H1 (cell line): Measurements from ENCODE around the gene UQCC5. TPM values are rescaled to one million over a fixed set of nuclear protein-coding genes. Genes with fewer than 3 reads are reported as not detected.

Experiments
- CTCF ChIA-PET: fragments of 300-600 bp; sonication (Branson Sonifier 250); formaldehyde crosslinking; loops from one replicate; lab custom pipeline; 2021; ENCODE audit not compliant: partially characterized antibody; lab: Charles Lee
- POLR2A ChIA-PET: fragments of 300-600 bp; sonication (Branson Sonifier 250); formaldehyde crosslinking; loops from one replicate; lab custom pipeline; 2021; ENCODE audit warnings: inconsistent platforms; ENCODE audit not compliant: partially characterized antibody; lab: Charles Lee
- DNase-seq, 2 experiments: peaks; one replicate each; pipeline versions ENCODE4 v3.0.0 to v3.0.0-alpha.2; 2010 to 2022; ENCODE audit warnings: low spot score in 2 of 2, low read depth in 1 of 2, mixed read lengths in 1 of 2
- FAIRE-seq: peaks from 2 replicates; lab custom pipeline; 2011; peaks lifted over from hg19 to GRCh38; lab: Jason Lieb, UNC
- H2AFZ ChIP-seq: 2 replicates; pipeline ENCODE4 v1.8.1; 2012; ENCODE audit warnings: low read length, inconsistent platforms
- H2AK5ac ChIP-seq: 2 replicates; pipeline ENCODE4 v1.6.1; 2013; ENCODE audit warnings: low read depth, low read length
- H2BK120ac ChIP-seq: replicated peaks from 2 replicates; pipeline ENCODE3; 2013; ENCODE audit warnings: low read depth, low read length, inconsistent platforms
- H2BK12ac ChIP-seq: 2 replicates; pipeline ENCODE4 v1.6.1; 2013; ENCODE audit warnings: low read depth, low read length
- H2BK15ac ChIP-seq: 2 replicates; pipeline ENCODE4 v1.6.1; 2013; ENCODE audit warnings: low read length
- H2BK20ac ChIP-seq: 2 replicates; pipeline ENCODE4 v1.6.1; 2013; ENCODE audit warnings: low read length
- H2BK5ac ChIP-seq: 2 replicates; pipeline ENCODE4 v1.6.1; 2013; ENCODE audit warnings: low read depth, low read length
- H3K14ac ChIP-seq: 2 replicates; pipeline ENCODE4 v1.6.1; 2013; ENCODE audit warnings: inconsistent platforms; ENCODE audit not compliant: insufficient read length
- H3K18ac ChIP-seq: 2 replicates; pipeline ENCODE4 v1.6.1; 2013; ENCODE audit warnings: low read length; ENCODE audit errors: extremely low read depth
- H3K23ac ChIP-seq: 2 replicates; pipeline ENCODE4 v1.6.1; 2013; ENCODE audit warnings: inconsistent platforms; ENCODE audit not compliant: insufficient read length
- H3K23me2 ChIP-seq: 2 replicates; pipeline ENCODE4 v1.6.1; 2013; ENCODE audit warnings: low read depth, low read length
- H3K27ac ChIP-seq: 2 replicates; pipeline ENCODE4 v1.6.1; 2011; ENCODE audit warnings: low read depth, low read length, inconsistent platforms
- H3K27me3 ChIP-seq, 4 experiments: replicated peaks in 1 of 4; 1 replicate in 1 of 4; 2 replicates in 3 of 4; pipeline versions ENCODE4 v1.6.1 to v1.8.1; 2011 to 2013; ENCODE audit warnings: low read length in 3 of 4, mild to moderate bottlenecking in 3 of 4, inconsistent platforms in 2 of 4, mixed read lengths in 2 of 4, moderate library complexity in 1 of 4; ENCODE audit not compliant: control insufficient read depth in 3 of 4, insufficient read depth in 3 of 4; ENCODE audit errors: extremely low read depth in 1 of 4
- H3K36me3 ChIP-seq, 4 experiments: 2 replicates each; pipeline versions ENCODE4 v1.6.1 to v1.8.1; 2011 to 2013; ENCODE audit warnings: mild to moderate bottlenecking in 4 of 4, low read length in 3 of 4, moderate library complexity in 2 of 4, control low read depth in 1 of 4, inconsistent platforms in 1 of 4; ENCODE audit not compliant: insufficient read depth in 4 of 4, control insufficient read depth in 2 of 4
- H3K4ac ChIP-seq: replicated peaks from 2 replicates; pipeline ENCODE3; 2013; ENCODE audit warnings: low read length, low read depth, mixed read lengths, inconsistent platforms; ENCODE audit not compliant: insufficient read length
- H3K4me1 ChIP-seq, 4 experiments: replicated peaks in 1 of 4; 1 replicate in 1 of 4; 2 replicates in 3 of 4; pipeline versions ENCODE4 v1.6.1 to v1.8.1; 2011 to 2013; ENCODE audit warnings: low read length in 3 of 4, inconsistent platforms in 2 of 4, mixed read lengths in 1 of 4; ENCODE audit not compliant: insufficient read depth in 4 of 4, control insufficient read depth in 3 of 4
- H3K4me2 ChIP-seq, 2 experiments: 2 replicates each; pipeline versions ENCODE4 v1.6.1 to v1.8.1; 2011 to 2013; ENCODE audit warnings: low read depth in 2 of 2, low read length in 2 of 2, control low read depth in 1 of 2, inconsistent platforms in 1 of 2, mild to moderate bottlenecking in 1 of 2; ENCODE audit not compliant: insufficient read depth in 1 of 2
- H3K4me3 ChIP-seq, 4 experiments: fragments of 200-600, 300-600 bp in 1 of 4; sonication (generic), shearing (Covaris generic), sonication (Bioruptor Twin) in 1 of 4; 2 replicates each; pipeline versions ENCODE4 v1.5.1 to v1.8.1; 2011 to 2016; ENCODE audit warnings: low read length in 4 of 4, low read depth in 3 of 4, control low read depth in 2 of 4, inconsistent platforms in 2 of 4, mild to moderate bottlenecking in 2 of 4, mixed read lengths in 1 of 4, moderate library complexity in 1 of 4; ENCODE audit not compliant: insufficient read depth in 2 of 4; ENCODE audit errors: extremely low read depth in 1 of 4
- H3K56ac ChIP-seq: replicated peaks from 2 replicates; pipeline ENCODE3; 2013; ENCODE audit warnings: low read depth, mild to moderate bottlenecking, mixed read lengths, low read length, inconsistent platforms; ENCODE audit not compliant: insufficient read length
- H3K79me1 ChIP-seq: 2 replicates; pipeline ENCODE4 v1.6.1; 2013; ENCODE audit warnings: low read depth, low read length, control low read depth
- H3K79me2 ChIP-seq, 2 experiments: 2 replicates each; pipeline versions ENCODE4 v1.6.1 to v1.8.1; 2012 to 2013; ENCODE audit warnings: low read length in 2 of 2, mild to moderate bottlenecking in 2 of 2, inconsistent platforms in 1 of 2; ENCODE audit not compliant: insufficient read depth in 2 of 2, control insufficient read depth in 1 of 2
- H3K9ac ChIP-seq, 4 experiments: replicated peaks in 1 of 4; 1 replicate in 1 of 4; 2 replicates in 3 of 4; pipeline versions ENCODE4 v1.6.1 to v1.8.1; 2011 to 2013; ENCODE audit warnings: low read depth in 3 of 4, low read length in 3 of 4, control low read depth in 2 of 4, mild to moderate bottlenecking in 2 of 4, moderate library complexity in 2 of 4, inconsistent platforms in 1 of 4; ENCODE audit errors: extremely low read depth in 1 of 4
- H3K9me3 ChIP-seq, 2 experiments: 2 replicates each; pipeline versions ENCODE4 v1.6.1 to v1.8.1; 2012 to 2013; ENCODE audit warnings: mild to moderate bottlenecking in 2 of 2, moderate library complexity in 2 of 2, control low read depth in 1 of 2, inconsistent platforms in 1 of 2, low read depth in 1 of 2, low read length in 1 of 2, mixed read lengths in 1 of 2; ENCODE audit not compliant: insufficient read depth in 2 of 2
- H4K20me1 ChIP-seq, 2 experiments: replicated peaks in 1 of 2; 2 replicates each; pipeline versions ENCODE3 to v1.8.1; 2011 to 2013; ENCODE audit warnings: inconsistent platforms in 2 of 2, low read length in 2 of 2, mild to moderate bottlenecking in 1 of 2; ENCODE audit not compliant: insufficient read depth in 2 of 2, control insufficient read depth in 1 of 2
- H4K5ac ChIP-seq: 2 replicates; pipeline ENCODE4 v1.6.1; 2013; ENCODE audit warnings: low read length, low read depth, mixed read lengths, inconsistent platforms; ENCODE audit not compliant: insufficient read length
- H4K8ac ChIP-seq: 2 replicates; pipeline ENCODE4 v1.8.0; 2013; ENCODE audit warnings: mild to moderate bottlenecking, moderate library complexity, low read length, inconsistent platforms; ENCODE audit not compliant: insufficient read depth; ENCODE audit errors: extremely low read depth
- H4K91ac ChIP-seq: replicated peaks from 2 replicates; pipeline ENCODE3; 2013; ENCODE audit warnings: low read length, mixed read lengths, inconsistent platforms; ENCODE audit not compliant: insufficient read length
- ATF2 ChIP-seq: IDR thresholded peaks from 2 replicates; pipeline ENCODE4 v1.6.1; 2012; ENCODE audit warnings: low read length, inconsistent platforms
- GTF2F1 ChIP-seq: IDR thresholded peaks from 2 replicates; pipeline ENCODE4 v1.6.1; 2012; ENCODE audit warnings: low read depth, low read length, improper control_type of control experiment, borderline replicate concordance
- HDAC2 ChIP-seq, 2 experiments: fragments of 300-600 bp in 1 of 2; sonication (generic) in 1 of 2; IDR thresholded peaks; 2 replicates each; pipeline ENCODE4 v1.6.1; 2011 to 2012; ENCODE audit warnings: low read depth in 2 of 2, low read length in 2 of 2, mild to moderate bottlenecking in 2 of 2, moderate library complexity in 2 of 2, borderline replicate concordance in 1 of 2, inconsistent platforms in 1 of 2
- SP1 ChIP-seq: IDR thresholded peaks from 2 replicates; pipeline ENCODE4 v1.6.1; 2011; ENCODE audit warnings: low read depth, low read length
- WGBS, 2 experiments: shearing (Covaris generic) in 1 of 2; methylation state at CpG; one replicate each; pipeline versions ENCODE4 v1.1.6 to v1.1.7; 2013 to 2015; ENCODE audit warnings: low lambda C conversion rate in 2 of 2, mixed read lengths in 2 of 2, inconsistent platforms in 1 of 2, low coverage in 1 of 2, missing lambda C conversion rate in 1 of 2; ENCODE audit not compliant: insufficient replicate concordance in 2 of 2, insufficient coverage in 1 of 2, insufficient read length in 1 of 2; ENCODE audit errors: extremely low coverage in 1 of 2, missing lambda C conversion rate in 1 of 2; 5-methylcytosine and 5-hydroxymethylcytosine counted together
- polyA plus RNA-seq, 7 experiments: library from polyadenylated mRNA; depleted of rRNA in 3 of 7; stranded (reverse) in 5 of 7; unstranded in 2 of 7; fragments of >200 nt in 5 of 7; fragments of 200-250 nt in 2 of 7; gene quantifications; 1 replicate in 5 of 7; 2 replicates in 1 of 7; 4 replicates in 1 of 7; pipeline versions ENCODE4 v1.2.1 to v1.2.3, GENCODE V29; 2011 to 2013; ENCODE audit warnings: missing spikeins in 2 of 7, mixed read lengths in 2 of 7
- total RNA-seq: library from RNA; stranded (reverse); fragmentation: NEBNext Ultra II Directional; extraction: Animal tissue kit (Norgen Biotek cat#: 25700); gene quantifications from 2 replicates; pipeline ENCODE4 v1.2.1, GENCODE V29; 2021

The UQCC5 gene
- total and polyA plus RNA-seq, 2 of the 8 experiments (the other 6 are each of a cell fraction or from before 2014, with no cell fraction given), result 35.0 to 37.7 TPM

GRCh38 chr3:52524752-52525679 is 11.4 kb upstream of the UQCC5 start:
- no peak overlapping the region for H4K91ac ChIP-seq
- no peak overlapping the region for H3K18ac ChIP-seq
- no peak overlapping the region for H2AK5ac ChIP-seq
- no peak overlapping the region for H3K9ac ChIP-seq
- peaks cover 13% of the 10 kb centered on the region for H3K79me1 ChIP-seq
- no peak overlapping the region for H3K4ac ChIP-seq
- H4K20me1 ChIP-seq, result peaks cover 7 to 36% of the 10 kb centered on the region in 2 experiments
- no peak overlapping the region for H2BK12ac ChIP-seq
- H4K8ac ChIP-seq, result no peak overlapping the region
- H2BK5ac ChIP-seq, result no peak overlapping the region
- peaks cover 27 to 65% (median 42%) of the 10 kb centered on the region in 4 experiments for H3K36me3 ChIP-seq
- no peaks in the 10 kb centered on the region for H3K23me2 ChIP-seq
- H3K9me3 ChIP-seq, result no peaks in the 10 kb centered on the region
- H4K5ac ChIP-seq, result no peak overlapping the region
- no peak for FAIRE-seq
- ChIA-PET POLR2A (interaction anchor here (0.8 to 3.5 kb wide), 6 partner anchors 8 to 57 kb away, joined by 3 to 16 read pairs (median 10); partner anchors contain the start of gene UQCC5), CTCF (no interaction called here)
- H3K4me1 ChIP-seq, result no peaks in the 10 kb centered on the region
- no peak for TF ChIP-seq HDAC2 (IDR thresholded peaks at IDR 0.05; ENCODE audit: borderline replicate concordance in 1 of 2, low read depth in 2 of 2, low read length in 2 of 2)
- no peak for TF ChIP-seq GTF2F1
- no peak for TF ChIP-seq ATF2
- no peak for TF ChIP-seq SP1
- no peak overlapping the region for H3K23ac ChIP-seq
- no peak overlapping the region for H2AFZ ChIP-seq
- H3K14ac ChIP-seq, result no peak overlapping the region
- no peak overlapping the region for H2BK20ac ChIP-seq
- H3K4me3 ChIP-seq, result no peak overlapping the region
- peaks cover 0 to 5% of the 10 kb centered on the region in 2 experiments; a peak in 1 of 4 replicates for H3K79me2 ChIP-seq
- H2BK15ac ChIP-seq, result no peak overlapping the region
- H3K27ac ChIP-seq, result no peak overlapping the region
- H3K4me2 ChIP-seq, result no peak overlapping the region
- 95% methylated on average over 33 of the region's 34 CpGs; no CpG with 5 or more reads in 1 of the 2 experiments for WGBS, 2 experiments
- H3K27me3 ChIP-seq, result no peaks in the 10 kb centered on the region
- DNase-seq, result no peak
- H2BK120ac ChIP-seq, result no peak overlapping the region
- no peak overlapping the region for H3K56ac ChIP-seq
